ENCODE results near the gene CLN5.

The CLN5 gene

GRCh38 chr13:77033717-77034302 lies 41.9 kb downstream of the CLN5 start:
- DNase-seq (ENCODE audit: low read depth in 1 of 2, low spot score in 1 of 2): peak in 1 of 2 experiments; percentile 61
- TF ChIP-seq JUND (IDR thresholded peaks at IDR 0.05; ENCODE audit: low read depth): no peak
- in situ Hi-C loops (cut with HindIII; ENCODE audit: low pct_unique_long_range_greater_than_20kb, low sequenced_read_pairs): no loop called here

GRCh38 chr13:77034881-77035280 lies 43.0 kb downstream of the CLN5 start:
- no peak for DNase-seq (ENCODE audit: low read depth in 1 of 2, low spot score in 1 of 2)
- in situ Hi-C loops (cut with HindIII; ENCODE audit: low pct_unique_long_range_greater_than_20kb, low sequenced_read_pairs): no loop called here
- no peak for TF ChIP-seq JUND (IDR thresholded peaks at IDR 0.05; ENCODE audit: low read depth)

GRCh38 chr13:77036279-77036678 lies 44.4 kb downstream of the CLN5 start:
- in situ Hi-C loops (cut with HindIII; ENCODE audit: low pct_unique_long_range_greater_than_20kb, low sequenced_read_pairs): no loop called here
- TF ChIP-seq JUND (IDR thresholded peaks at IDR 0.05; ENCODE audit: low read depth): no peak
- DNase-seq (ENCODE audit: low read depth in 1 of 2, low spot score in 1 of 2): no peak

GRCh38 chr13:77038907-77039480 lies 47.1 kb downstream of the CLN5 start:
- TF ChIP-seq JUND (IDR thresholded peaks at IDR 0.05; ENCODE audit: low read depth): no peak
- no peak for DNase-seq (ENCODE audit: low read depth in 1 of 2, low spot score in 1 of 2)
- in situ Hi-C loops (cut with HindIII; ENCODE audit: low pct_unique_long_range_greater_than_20kb, low sequenced_read_pairs): no loop called here

GRCh38 chr13:77040076-77040475 lies 48.2 kb downstream of the CLN5 start:
- TF ChIP-seq JUND (IDR thresholded peaks at IDR 0.05; ENCODE audit: low read depth): no peak
- in situ Hi-C loops (cut with HindIII; ENCODE audit: low pct_unique_long_range_greater_than_20kb, low sequenced_read_pairs): no loop called here
- DNase-seq (ENCODE audit: low read depth in 1 of 2, low spot score in 1 of 2): no peak

GRCh38 chr13:77040835-77041234 lies 49.0 kb downstream of the CLN5 start:
- in situ Hi-C loops (cut with HindIII; ENCODE audit: low pct_unique_long_range_greater_than_20kb, low sequenced_read_pairs): no loop called here
- no peak for DNase-seq (ENCODE audit: low read depth in 1 of 2, low spot score in 1 of 2)
- no peak for TF ChIP-seq JUND (IDR thresholded peaks at IDR 0.05; ENCODE audit: low read depth)

- TF ChIP-seq JUND (IDR thresholded peaks at IDR 0.05; ENCODE audit: low read depth): no peak
- DNase-seq (ENCODE audit: low read depth in 1 of 2, low spot score in 1 of 2): peak in 1 of 2 experiments; percentile 38
- in situ Hi-C loops (cut with HindIII; ENCODE audit: low pct_unique_long_range_greater_than_20kb, low sequenced_read_pairs): no loop called here
These were observed 50.8 kb downstream of the CLN5 start for GRCh38 chr13:77042566-77043177.

GRCh38 chr13:77047649-77048343 lies 55.9 kb downstream of the CLN5 start:
- TF ChIP-seq JUND (IDR thresholded peaks at IDR 0.05; ENCODE audit: low read depth): no peak
- no peak for DNase-seq (ENCODE audit: low read depth in 1 of 2, low spot score in 1 of 2)
- in situ Hi-C loops (cut with HindIII; ENCODE audit: low pct_unique_long_range_greater_than_20kb, low sequenced_read_pairs): no loop called here

GRCh38 chr13:77048681-77049080 lies 56.8 kb downstream of the CLN5 start:
- TF ChIP-seq JUND (IDR thresholded peaks at IDR 0.05; ENCODE audit: low read depth): no peak
- in situ Hi-C loops (cut with HindIII; ENCODE audit: low pct_unique_long_range_greater_than_20kb, low sequenced_read_pairs): no loop called here

GRCh38 chr13:77053192-77053591 lies 61.3 kb downstream of the CLN5 start:
- peak; percentile 80; the same call in 1 of the 2 replicates for TF ChIP-seq JUND (IDR thresholded peaks at IDR 0.05; ENCODE audit: low read depth)
- in situ Hi-C loops (cut with HindIII; ENCODE audit: low pct_unique_long_range_greater_than_20kb, low sequenced_read_pairs): no loop called here

More at GRCh38 chr13:77048681-77049080, 56.8 kb downstream of the CLN5 start:
- no peak for DNase-seq (ENCODE audit: low read depth in 1 of 2, low spot score in 1 of 2)

More at GRCh38 chr13:77053192-77053591, 61.3 kb downstream of the CLN5 start:
- DNase-seq (ENCODE audit: low read depth in 1 of 2, low spot score in 1 of 2): peak in 1 of 2 experiments; percentile 57
